Mesenteric fat pad (tissue), 1 donor: Measurements from ENCODE around the gene TYMP. TPM values are rescaled to one million over a fixed set of nuclear protein-coding genes. Genes with fewer than 3 reads are reported as not detected.

ENCODE experiments used
- DNase-seq: peaks from one replicate; pipeline ENCODE4 v3.0.0-alpha.2; 2020; ENCODE audit warnings: low spot score
- total RNA-seq: library from RNA; stranded (reverse); fragmentation: NEBNext Ultra II Directional; extraction: Animal tissue kit (Norgen Biotek cat#: 25700); gene quantifications from one replicate; pipeline ENCODE4 v1.2.1, GENCODE V29; 2021
- donor health status: DM: yes; HTN: yes; CAD: no.

Gene TYMP
- total RNA-seq, 1 donor from 2014 or later: 165 TPM

DNA sequence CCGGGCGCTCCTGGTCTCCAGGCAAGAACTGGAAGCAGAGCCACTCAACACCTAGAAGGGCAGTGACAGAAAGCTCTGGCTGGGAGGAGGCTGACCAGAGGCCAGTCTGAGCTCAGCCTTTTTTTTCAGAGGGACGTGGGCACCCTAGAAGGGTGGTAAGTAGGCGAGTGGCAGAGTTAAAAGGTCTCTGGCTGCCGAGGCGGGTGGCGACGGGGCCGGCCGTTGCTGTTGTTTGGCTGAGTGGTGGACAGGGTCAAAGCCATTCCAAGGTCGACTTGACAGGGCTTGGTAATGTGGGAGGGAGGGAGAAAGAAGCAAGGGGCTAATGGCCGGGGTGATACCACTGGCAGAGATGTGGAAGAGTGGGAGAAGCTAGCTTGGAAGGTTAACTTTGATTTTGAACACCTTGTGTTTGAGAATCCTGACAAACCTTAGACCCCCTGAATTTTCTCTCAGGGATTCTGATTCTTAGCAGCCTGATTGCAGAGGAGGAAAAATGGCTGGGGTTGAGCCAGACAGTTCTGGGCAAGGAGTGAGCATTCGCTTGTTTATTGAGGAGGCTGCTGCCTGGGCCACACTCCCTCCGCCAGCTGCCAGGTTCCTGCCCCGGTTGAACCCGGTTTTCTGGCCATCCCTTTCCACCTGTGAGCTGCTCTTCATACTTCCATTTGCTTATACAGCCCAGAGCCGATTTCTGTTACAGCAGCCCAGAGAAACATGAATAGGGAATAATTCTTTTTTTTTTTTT is 33.8 kb upstream of the TYMP start:
- DNase-seq: no peak

DNA sequence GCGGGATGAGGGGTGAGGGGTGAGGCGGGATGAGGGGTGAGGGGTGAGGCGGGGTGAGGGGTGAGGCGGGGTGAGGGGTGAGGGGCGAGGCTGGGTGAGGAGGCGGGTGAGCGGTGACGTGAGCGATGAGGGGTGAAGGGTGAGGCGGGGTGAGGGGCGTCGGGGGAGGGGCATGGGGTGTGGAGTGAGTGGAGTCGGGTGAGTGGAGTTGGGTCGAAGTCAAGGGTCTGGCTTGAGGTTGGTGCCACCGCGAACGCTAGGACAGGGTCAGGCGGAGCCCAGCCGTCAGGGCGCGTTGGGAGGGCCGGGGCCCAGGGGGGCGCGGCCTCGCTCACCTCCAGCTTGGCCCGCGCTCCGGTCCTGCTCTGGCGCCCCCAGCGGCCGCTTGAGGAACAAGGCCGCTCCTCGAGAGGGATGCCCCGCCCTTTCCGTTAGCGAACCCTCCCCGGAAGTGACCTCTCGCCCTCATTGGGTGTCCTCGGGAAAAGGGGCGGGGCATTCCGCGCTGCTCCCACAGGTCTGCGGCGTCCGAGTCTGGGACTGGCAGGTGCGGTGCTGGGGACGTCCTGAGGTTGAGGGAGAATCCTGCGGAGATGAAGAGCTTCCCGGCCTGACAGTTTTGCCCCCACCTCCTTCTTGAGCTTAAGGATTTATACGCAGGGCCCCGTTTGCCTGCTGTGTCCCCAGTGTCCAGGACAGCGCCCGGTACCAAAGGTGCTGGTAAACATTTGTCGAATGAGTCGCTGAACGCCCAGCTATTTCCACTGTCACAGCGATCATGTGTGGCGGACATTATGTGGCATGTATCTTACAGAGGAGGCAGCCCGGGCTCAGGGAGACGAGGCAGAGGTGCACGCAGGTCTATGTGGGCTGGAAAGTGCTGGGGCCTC is 33.0 kb upstream of the TYMP start, which contains the start of gene SYCE3:
Gene SYCE3, minus strand, starts transcription at position 397 of the 890 bp plus-strand sequence. CDS start 6,514 bp downstream, outside the sequence.
- DNase-seq: peak; percentile 99

DNA sequence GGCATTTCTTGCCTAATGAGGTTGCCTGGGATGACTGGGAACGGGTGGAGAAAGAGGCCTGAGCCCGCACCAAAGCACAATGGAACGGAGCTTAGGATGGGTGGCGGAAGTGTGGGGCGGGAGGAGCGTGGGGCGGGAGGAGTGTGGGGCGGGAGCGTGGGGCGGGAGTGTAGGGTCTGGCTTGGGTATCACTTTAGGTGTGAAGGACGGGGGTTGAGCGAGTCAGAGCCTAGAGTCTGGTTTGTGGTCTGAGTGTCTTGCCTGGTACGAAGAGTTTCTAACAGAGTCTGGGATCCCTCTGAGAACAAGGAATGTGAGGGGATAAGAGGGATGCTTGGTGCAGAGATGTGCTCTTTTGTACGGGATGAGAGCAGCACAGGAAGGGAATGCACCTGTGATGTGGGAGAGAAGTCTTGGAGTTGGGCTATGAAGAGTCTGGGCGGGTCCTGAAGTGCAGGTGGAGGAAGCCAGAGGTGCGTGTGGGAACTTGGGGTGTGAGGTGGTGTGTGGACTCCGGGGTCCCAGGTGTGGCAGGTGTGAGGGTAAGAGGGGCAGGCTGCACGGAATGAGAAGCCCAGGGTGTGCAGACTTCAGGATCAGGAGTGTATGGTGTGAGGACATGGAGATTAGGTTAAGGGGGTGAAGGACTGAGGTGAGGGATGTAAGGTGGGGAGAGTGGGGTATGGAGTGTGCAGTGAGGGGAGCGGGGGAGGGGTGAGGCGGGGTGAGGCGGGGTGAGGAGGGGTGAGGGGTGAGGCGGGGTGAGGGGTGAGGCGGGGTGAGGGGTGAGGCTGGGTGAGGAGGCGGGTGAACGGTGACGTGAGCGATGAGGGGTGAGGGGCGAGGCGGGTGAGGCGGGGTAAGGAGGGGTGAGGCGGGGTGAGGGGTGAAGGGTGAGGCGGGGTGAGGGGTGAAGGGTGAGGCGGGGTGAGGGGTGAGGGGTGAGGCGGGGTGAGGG is 31.9 kb upstream of the TYMP start:
- DNase-seq: no peak

- DNase-seq: no peak
Measured at GRCh38 chr22:50560034-50560433, 30.2 kb upstream of the TYMP start.

GRCh38 chr22:50556703-50557102 is 26.9 kb upstream of the TYMP start:
- no peak for DNase-seq

DNA sequence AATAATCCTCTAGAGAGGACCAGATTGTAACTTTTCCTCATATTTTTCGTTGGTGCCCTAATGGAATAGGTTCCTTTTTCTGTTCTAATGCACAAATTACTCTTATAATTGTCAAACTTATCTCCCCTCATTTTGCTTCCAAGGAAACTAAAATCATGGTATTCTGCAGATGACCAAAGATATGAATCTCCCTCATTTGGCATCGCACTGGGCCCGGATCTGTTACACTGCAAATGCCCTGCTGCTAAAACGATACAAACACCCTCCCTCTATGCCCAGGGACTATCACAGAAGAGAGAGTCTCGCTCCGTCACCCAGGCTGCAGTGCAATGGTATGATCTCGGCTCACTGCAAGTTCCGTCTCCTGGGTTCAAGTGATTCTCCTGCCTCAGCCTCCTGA is 23.5 kb upstream of the TYMP start:
- no peak for DNase-seq

GRCh38 chr22:50551160-50551752 is 21.4 kb upstream of the TYMP start:
- no peak for DNase-seq

DNA sequence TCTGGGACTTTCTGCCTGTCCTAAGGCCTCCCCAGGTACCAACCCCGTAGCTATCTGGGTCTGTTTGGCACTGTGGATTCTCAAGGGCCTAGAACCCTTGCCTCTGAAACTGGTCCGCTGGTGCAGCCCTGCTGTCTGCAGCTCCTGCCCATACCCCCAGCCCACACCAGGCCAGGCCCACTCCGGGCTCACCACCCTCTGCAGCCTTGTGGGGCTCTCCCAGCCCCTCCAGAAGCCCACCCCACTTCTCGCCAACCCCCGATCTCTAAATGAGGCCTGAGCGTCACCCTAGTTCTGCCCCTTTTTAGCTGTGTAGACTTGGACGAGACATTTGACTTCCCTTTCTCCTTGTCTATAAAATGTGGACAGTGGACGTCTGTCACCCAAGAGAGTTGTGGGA is 20.6 kb upstream of the TYMP start:
- DNase-seq: no peak

GRCh38 chr22:50548921-50549790 is 19.3 kb upstream of the TYMP start:
- no peak for DNase-seq

GRCh38 chr22:50548040-50548920 is 18.5 kb upstream of the TYMP start:
- DNase-seq: no peak

DNA sequence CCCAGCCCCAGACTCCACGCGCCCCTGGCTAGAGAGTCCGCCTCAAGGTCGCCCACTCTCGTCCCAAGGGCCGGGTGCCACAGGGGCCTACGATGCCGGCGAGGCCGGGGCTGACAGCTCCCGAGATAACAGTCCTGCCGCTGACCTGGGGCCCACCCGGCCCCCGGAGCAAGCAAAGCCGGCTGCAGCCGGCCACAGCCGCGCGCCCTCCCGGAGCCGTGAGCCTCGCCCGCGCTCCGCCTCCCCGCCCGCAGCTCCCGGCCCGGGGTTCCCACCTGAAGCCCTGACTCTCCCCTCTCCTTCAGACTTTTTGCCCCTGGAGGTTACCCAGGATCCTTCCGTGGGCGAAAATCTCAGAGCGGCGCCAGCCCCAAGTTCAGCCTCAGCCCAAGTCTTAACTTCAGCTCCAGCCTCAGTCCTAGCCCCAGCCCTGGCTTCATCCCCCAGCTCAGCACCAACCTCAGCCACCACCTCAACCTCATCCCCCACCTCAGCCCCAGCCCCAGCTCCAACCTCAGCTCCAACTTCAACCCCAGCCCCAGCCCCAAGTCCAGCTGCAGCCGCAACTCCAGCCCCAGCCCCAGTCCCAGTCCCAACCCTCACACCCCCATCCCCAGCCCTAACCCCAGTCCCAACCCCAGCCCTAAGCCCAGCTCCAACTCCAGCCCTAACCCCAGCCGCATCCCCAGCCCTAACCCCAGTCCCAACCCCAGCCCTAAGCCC is 17.6 kb upstream of the TYMP start:
- no peak for DNase-seq

GRCh38 chr22:50546326-50547262 is 16.8 kb upstream of the TYMP start:
- no peak for DNase-seq

GRCh38 chr22:50545522-50546325 is 15.9 kb upstream of the TYMP start, which contains the start of gene KLHDC7B:
KLHDC7B (plus strand) TSS chr22:50545899; CDS start chr22:50546244, 345 bp downstream.
- DNase-seq: no peak

GRCh38 chr22:50544746-50545253 is 15.0 kb upstream of the TYMP start:
- no peak for DNase-seq

GRCh38 chr22:50544078-50544745 is 14.4 kb upstream of the TYMP start:
- peak; percentile 94 for DNase-seq
